WTC11 (cell line): ENCODE measurements around the gene MAGEB17.

ENCODE experiments used
- CTCF ChIP-seq: fragments of 200-600 bp; IDR thresholded peaks from 2 replicates; pipeline ENCODE4 v1.8.0; 2022; ENCODE audit warnings: antibody characterized with exemption
- FOXP4 ChIP-seq: sonication (generic); formaldehyde crosslinking; IDR thresholded peaks from 2 replicates; pipeline ENCODE4 v1.8.0; 2022; ENCODE audit warnings: mild to moderate bottlenecking, missing genetic modification reagents
- SP1 ChIP-seq: sonication (generic); formaldehyde crosslinking; conservative IDR thresholded peaks from 2 replicates; pipeline ENCODE4 v1.8.1; 2022; ENCODE audit warnings: missing genetic modification reagents
- TF ChIP-seq, protein P1 (sequence below): sonication (generic); formaldehyde crosslinking; IDR thresholded peaks from 2 replicates; pipeline ENCODE4 v1.8.1; 2022; ENCODE audit warnings: missing genetic modification reagents, borderline replicate concordance
- TF ChIP-seq, protein P2 (sequence below): sonication (generic); formaldehyde crosslinking; IDR thresholded peaks from 2 replicates; pipeline ENCODE4 v1.8.0; 2022; ENCODE audit warnings: mild to moderate bottlenecking, missing genetic modification reagents

DNA sequence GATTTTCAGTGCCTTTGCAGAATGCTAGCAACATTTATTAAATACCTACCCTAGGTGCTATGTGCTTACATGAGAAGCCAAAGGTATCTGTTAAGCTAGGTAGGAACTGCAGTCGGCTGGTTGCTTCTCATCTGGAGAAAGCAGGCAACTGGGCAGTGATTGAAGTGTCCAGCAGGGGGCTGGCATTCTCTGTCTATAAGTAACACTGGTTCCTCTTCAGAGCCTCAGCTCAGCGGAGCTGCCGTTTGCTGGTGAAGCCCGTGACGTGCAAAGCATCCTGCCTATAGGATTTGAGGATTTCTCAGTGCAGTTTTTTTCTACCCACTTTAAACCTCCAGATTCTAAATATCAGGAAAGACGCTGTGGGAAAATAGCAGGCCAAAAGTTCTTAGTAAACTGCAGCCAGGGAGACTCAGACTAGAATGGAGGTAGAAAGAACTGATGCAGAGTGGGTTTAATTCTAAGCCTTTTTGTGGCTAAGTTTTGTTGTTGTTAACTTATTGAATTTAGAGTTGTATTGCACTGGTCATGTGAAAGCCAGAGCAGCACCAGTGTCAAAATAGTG is 44.0 kb upstream of the MAGEB17 start, which contains the start of gene GRPR:
- TF ChIP-seq SP1 (no peak), CTCF (peak; percentile 58), FOXP4 (no peak)
- TF ChIP-seq, protein P1, sequence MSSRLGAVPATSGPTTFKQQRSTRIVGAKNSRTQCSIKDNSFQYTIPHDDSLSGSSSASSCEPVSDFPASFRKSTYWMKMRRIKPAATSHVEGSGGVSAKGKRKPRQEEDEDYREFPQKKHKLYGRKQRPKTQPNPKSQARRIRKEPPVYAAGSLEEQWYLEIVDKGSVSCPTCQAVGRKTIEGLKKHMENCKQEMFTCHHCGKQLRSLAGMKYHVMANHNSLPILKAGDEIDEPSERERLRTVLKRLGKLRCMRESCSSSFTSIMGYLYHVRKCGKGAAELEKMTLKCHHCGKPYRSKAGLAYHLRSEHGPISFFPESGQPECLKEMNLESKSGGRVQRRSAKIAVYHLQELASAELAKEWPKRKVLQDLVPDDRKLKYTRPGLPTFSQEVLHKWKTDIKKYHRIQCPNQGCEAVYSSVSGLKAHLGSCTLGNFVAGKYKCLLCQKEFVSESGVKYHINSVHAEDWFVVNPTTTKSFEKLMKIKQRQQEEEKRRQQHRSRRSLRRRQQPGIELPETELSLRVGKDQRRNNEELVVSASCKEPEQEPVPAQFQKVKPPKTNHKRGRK (CRISPR knock-in tag) = no peak
- TF ChIP-seq, protein P2, sequence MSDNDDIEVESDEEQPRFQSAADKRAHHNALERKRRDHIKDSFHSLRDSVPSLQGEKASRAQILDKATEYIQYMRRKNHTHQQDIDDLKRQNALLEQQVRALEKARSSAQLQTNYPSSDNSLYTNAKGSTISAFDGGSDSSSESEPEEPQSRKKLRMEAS (CRISPR knock-in tag) = no peak
